GM18502 (cell line): Measurements from ENCODE around the gene CHST3.
"Not testable (repeated sequence)": the region's sequence is repeated elsewhere in the genome, so short reads cannot be mapped to it uniquely, and the experiment has no call there.

Experiments
- ATAC-seq: cut with Tn5 transposase; IDR thresholded peaks from one replicate; pipeline ENCODE4 v1.9.1; 2021; ENCODE audit warnings: mild to moderate bottlenecking; ENCODE audit not compliant: unreplicated experiment, poor library complexity

The CHST3 gene, protein sequence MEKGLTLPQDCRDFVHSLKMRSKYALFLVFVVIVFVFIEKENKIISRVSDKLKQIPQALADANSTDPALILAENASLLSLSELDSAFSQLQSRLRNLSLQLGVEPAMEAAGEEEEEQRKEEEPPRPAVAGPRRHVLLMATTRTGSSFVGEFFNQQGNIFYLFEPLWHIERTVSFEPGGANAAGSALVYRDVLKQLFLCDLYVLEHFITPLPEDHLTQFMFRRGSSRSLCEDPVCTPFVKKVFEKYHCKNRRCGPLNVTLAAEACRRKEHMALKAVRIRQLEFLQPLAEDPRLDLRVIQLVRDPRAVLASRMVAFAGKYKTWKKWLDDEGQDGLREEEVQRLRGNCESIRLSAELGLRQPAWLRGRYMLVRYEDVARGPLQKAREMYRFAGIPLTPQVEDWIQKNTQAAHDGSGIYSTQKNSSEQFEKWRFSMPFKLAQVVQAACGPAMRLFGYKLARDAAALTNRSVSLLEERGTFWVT

DNA sequence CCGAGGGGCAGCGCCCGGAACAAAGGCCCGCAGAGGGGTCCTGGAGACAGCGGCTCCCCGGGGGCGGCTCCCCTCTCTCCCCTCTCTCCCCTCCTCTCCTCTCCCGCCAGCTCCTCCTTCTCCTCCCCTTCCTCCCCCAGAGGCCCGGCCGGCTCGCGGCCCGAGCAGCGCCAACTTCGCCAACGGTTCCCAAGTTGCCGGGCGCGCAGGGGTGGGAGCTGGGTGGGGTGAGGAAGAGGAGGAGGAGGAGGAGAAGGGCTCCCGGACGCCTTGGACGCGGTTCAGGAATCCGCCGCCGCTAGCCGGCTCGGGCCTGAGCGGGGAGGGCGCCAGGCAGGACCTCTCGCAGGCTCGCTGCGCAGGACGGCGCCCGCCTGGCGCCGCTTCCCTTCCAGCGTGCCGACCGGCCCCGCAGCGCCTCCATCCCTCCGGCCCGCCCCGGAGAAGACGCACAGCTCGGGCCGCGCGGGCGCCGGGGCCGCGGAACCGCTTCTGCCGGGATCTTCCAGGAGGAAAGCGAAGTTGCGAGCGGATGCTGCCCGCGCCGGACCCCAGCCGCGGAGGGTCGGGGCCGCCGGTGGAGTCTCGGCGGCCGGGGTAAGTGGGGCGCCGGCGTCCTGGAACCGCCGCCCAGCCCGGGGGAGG is at the start of gene CHST3:
Gene CHST3 (plus strand): TSS at position 298 of the 645 bp plus-strand sequence. CDS start 41,448 bp downstream, outside the sequence.
- ATAC-seq, result no peak

DNA sequence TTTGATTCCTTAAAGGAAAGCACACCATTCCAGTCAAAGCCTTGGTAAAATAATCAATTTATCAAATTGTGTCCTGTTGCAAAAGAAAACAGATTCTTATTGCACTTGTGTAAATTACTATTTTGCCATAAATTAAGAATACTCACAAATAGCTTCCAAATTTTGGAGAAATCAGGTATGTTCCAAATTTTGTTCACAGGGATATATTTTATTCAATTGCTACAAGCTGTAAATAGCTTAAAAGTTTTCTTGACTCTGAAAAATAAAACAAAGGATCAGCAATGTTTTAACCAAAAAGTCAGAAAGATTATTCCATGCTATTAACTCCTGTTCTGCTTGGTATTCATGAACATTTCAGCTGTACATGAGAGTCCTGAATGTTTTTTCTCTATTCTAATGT is 47.4 kb upstream of the CHST3 start:
- ATAC-seq, result no peak

DNA sequence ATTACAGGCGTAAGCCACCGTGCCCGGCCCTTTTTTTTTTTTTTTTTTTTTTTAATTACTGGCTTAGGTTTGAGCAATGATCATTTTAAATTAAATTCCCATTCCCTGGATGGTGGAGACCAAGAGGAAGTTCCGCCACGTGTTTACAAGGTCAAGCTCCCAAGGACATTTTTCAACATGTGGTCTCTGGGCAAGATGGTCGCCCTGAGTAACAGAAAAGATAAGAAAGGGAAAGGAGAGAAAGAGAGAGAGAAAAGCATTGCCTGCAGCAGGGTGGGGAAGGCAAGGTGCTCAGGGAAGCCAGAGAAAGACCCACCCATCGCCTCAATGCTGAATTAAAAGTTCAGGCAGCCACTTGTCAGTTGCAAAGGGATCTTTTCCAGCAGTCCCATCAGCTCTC is 45.2 kb upstream of the CHST3 start:
- no peak for ATAC-seq

DNA sequence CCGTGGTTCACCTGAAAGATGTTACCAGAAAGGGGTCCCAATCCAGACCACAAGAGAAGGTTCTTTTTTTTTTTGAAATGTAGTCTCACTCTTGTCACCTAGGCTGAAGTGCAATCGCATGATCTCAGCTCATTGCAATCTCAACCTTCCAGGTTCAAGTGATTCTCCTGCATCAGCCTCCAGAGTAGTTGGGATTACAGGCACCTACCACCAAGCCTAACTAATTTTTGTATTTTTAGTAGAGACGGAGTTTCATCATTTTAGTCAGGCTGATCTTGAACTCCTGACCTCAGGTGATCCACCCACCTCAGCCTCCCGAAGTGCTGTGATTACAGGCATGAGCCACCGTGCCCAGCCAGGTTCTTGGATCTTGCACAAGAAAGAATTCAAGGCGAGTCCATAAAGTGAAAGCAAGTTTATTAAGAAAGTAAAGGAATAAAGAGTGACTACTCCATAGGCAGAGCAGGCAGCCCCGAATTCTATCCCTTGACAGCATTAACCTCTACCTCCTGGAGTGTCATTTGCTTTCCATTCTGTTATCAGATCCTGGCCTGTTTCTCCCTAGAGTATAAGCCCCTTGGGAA is 44.1 kb upstream of the CHST3 start:
- not testable (repeated sequence) for ATAC-seq

DNA sequence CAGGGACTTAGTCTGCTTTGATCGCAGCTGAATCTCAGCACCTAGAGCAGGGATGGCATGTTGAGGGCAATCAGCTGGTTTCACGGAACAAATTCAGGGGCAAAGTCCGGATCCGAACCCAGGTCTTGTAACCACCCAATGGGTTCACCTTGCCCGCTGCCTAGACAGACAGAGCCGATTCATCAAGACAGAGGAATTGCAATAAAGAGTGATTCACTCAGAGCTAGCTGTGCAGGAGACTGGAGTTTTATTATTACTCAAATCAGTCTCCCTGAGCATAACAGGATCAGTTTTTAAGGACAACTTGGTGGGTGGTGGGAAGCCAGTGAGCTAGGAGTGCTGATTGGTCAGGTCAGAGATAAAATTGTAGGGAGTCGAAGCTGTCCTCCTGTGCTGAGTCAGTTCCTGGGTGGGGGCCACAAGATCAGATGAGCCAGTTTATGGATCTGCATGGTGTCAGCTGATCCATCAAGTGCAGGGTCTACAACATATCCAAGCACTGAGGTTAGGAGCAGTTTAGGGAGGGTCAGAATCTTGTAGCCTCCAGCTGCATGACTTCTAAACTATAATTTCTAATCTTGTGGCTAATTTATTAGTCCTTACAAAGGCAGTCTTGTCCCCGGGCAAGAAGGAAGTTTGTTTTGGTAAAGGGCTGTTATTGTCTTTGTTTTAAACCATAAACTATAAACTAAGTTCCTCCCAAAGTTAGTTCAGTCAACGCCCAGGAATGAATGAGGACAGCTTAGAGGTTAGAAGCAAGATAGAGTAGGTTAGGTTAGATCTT is 43.5 kb upstream of the CHST3 start:
- no peak for ATAC-seq

DNA sequence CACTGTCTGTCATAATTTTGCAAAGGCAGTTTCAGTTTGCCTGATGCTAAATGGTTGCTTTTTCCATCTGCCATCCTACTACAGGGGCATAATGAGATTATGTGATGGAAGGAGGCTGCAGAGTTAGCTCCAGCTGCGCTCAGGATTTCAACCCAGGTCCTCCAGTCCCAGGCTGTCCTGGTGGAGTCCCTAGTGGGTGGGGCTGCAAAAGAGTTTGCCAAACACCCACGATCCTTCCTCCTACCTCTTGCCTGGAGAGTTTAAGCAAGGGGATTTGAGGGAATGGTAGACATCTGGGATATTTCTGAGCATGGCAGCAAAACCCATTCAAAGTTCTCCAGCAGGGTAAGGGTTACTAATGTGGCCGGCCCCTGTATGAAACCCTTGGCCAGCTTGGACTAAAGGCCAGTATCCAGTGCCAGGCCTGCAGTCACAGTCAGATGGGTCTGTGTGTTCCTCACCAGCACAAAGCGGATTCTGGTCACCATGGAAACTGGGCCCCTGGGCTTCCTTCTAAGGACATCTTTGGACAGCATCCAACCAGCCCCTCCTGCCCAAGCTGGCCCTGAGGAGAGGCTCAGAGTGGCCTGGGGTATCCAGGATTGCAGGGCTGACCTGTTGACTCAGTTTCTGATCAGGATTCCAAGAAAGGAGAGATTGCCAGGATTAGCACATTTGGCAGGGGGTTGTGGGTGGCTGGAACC is 42.7 kb upstream of the CHST3 start:
- no peak for ATAC-seq

DNA sequence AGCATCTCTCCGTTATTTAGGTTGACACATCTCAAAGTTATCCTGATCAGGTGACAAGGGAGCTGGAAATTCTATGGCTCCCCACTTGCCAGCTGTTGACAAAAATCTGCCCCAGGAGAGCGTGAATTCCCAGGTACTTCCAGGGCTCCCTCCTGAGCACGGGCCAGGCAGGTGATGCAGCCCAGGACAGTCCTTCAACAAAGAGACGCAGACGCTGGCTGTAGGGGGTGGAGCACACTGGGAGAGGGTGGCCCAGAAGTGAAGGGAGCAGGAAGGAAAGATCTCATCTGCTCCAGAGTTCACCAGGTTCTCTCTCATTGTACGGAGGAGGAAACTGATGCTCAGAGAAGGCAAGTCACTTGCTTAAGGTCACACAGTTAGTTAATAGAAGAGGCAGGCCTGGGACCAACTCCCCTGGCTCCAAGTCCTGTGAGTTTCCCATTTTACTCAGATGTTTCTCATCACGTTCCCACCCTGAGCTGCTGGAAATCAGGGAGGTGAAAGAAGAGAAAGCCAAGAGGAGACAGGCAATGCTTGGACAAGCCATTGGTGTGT is 41.0 kb upstream of the CHST3 start:
- no peak for ATAC-seq

DNA sequence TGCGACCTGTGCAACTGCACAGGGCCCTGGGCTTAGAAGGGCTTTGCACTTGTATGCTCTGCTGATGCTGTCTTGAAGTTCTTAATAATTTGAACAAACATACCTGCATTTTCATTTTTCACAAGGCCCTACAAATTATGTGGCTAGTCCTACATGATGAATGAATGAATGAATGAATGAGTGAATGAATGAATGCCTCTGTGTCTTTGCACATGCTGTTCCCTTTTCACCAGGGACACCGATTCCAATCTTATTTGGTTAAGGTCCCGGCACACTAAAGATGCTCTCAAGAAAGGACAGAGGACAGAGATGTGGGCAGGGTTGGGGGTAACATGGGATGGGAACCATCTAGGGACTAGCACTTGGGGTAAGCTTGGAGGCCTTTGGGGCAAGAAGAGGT is 39.4 kb upstream of the CHST3 start:
- no peak for ATAC-seq

DNA sequence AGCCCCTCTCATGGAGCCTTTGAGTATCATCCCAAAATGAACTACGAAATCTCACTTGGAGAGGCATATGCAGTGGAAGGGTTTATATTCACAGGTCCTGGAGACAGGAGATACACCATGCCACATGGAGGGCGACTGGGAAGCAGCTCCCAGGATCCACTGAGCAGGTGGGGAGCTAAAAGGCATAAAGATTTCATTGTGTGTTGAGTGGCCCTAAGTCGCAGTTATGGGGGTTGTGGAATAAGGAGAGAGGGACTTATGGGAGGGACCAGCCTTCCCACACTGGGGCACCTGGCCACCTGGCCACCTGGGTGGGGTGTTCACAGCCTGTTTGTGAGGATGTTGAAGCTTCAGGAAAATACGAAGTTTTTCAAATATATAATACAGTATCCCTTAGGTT is 37.0 kb upstream of the CHST3 start:
- ATAC-seq, result no peak

DNA sequence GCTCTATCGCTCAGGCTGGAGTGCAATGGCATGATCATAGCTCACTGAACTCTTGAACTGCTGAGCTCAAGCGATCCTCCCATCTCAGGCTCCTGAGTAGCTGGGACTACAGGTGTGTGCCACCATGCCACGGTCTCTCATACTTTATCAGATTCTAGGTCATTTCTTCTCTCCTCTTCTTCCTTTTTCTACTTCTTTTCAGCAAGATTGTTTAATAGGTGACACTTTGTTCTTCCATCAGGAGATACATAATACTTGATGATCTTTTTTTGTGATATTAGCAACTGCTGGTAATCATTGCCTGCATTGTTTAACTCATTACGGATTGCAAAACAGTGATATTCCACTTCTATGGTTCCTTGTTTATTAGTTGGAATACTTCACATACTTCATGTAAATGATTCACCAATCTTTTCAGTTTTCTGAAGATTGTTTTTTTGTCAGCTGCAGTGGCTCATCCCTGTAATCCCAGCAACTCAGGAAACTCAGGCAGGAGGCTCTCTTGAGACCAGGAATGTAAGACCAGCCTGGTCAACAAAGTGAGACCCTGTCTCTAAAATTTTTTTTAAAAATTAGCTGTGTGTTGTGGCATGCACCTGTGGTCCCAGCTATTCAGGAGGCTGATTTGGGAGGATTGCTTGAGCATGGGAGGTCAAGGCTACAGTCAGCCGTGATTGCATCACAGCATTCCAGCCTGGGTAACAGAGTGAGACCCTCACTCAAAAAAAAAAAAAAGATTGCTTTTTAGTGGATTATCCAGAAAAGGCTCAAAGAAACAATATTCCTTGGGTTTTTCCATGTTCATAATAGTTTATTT is 36.2 kb upstream of the CHST3 start:
- no peak for ATAC-seq

DNA sequence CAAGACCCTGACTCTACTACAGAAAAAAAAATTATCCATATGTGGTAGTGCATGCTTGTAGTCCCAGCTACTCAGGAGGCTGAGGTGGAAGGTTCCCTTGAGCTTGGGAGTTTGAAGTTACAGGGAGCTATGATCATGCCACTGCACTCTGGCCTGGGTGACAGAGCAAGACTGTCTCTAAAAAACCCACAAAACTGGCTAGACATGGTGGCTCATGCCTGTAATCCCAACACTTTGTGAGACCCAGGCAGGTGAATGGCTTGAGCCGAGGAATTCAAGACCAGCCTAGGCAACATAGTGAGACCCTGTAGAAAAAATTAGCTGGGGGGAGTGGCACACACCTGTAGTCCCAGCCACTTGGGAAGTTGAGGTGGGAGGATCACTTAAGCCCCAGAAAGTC is 32.9 kb upstream of the CHST3 start:
- ATAC-seq, result no peak

DNA sequence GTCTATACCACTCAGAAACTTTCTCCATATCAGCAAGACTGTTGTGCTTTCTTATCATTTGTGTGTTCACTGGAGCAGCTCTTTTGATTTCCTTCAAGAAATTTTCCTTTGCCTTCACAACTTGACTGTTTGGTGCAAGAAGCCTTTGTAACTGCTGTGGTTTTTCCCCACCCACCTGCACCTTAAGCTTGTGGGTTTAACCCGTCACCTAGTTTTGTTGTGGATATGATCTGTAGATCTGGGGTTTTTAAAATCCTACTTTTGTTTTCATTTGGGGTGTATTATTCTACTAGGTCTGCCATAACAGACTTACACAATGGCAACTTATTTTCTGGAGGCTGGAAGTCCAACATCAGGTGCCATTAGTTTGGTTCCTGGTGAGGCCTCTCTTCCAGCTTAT is 30.5 kb upstream of the CHST3 start:
- ATAC-seq, result no peak

DNA sequence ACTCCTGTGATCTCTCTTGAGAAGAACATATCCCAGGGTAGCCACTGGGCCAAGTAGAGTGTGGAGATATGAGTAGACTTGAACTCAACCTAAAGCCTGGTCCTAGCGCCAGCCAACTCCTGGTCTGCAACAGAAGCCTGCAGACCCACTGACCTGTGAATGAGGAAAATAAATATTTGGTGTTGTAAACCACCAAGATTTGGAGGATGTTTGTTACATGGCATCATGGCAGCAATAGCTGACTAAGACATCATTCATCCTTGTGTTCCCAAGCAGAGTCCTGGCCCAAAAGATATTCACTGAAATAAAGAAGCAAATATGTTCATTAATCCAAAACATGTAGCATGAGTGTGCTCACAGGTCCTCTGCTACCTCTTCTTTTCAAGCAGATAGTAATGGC is 26.0 kb upstream of the CHST3 start:
- ATAC-seq, result no peak

DNA sequence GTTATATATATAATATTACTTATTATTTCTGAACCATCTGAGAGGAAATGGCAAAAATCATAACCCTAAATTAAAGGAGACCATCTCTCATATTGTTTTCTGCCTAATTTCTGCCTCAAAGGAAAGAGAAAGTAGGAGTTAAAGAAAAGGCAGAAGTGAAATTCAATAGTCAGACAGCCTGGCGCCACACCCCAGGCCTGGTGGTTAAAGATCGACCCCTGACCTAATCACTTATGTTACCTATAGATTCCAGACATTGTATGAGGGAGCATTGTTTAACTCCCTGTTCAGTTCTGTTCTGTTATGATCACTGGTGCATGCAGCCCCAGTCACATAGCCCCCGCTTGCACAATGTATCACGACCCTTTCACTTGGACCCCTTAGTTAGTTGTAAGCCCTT is 24.9 kb upstream of the CHST3 start:
- ATAC-seq, result no peak

DNA sequence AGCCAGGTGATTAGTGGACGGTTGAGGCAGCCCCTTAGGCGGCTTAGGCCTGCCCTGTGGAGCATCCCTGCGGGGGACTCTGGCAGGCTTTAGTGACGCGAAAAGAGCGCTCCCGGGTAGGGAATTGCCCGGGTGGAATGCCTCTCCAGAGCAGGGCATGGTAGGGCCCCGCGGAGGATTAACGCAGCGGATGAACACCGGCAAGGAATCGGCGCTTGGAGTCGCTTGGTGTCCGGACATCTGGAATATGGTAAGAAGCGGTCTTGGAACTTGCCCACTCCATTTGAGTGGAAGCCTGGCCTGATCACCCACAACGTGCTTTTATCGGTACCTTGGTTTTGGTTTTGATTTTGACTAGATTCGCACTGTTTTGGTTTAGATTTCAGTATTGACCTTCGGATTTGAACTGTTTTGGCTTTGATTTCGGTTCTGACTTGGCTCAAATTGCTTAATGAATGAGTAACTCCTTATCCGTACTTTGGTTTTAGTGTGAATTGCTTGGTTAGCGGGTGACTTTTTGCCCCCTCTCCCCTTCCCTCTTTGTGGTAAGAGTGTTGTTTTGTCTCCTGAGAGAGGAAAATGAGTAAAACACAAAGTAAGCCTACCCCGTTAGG is 24.2 kb upstream of the CHST3 start:
- ATAC-seq, result no peak

DNA sequence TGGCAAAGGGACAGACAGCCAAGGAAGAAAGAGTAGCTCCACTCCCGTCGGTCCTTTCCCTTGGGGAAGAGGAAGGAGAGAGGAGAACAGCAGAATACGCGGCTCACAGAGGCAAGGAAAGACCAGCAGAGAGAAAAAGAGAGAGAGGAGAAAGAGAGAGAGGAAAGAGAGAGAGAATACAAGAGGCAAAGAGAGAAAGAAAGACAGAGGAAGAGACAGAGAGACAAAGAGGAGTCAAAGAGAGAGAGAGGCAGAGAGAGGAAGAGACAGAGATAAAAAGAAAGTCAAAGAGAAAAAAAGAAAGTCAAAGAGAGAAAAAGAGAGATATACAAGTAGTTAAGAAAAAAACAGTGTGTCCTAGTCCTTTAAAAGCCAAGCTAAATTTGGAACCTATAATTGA is 23.4 kb upstream of the CHST3 start:
- no peak for ATAC-seq

DNA sequence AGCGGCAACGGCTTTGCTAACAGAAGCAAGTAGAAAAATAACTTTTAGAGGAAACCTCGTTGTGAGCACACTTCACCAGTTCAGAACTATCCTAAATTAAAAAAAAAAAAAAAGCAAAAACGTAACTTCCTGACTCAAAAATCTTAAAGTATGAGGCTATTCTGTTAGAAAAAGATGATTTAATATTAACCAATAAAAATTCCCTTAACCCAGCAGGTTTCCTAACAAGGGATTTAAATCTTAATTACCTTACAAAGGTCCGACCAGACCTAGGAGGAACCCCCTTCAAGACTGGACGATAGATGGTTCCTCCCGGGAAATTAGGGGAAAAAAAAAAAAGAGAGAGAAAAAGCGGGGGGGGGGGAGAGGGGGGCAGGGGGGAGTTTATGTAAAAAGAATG is 22.9 kb upstream of the CHST3 start:
- ATAC-seq, result no peak

DNA sequence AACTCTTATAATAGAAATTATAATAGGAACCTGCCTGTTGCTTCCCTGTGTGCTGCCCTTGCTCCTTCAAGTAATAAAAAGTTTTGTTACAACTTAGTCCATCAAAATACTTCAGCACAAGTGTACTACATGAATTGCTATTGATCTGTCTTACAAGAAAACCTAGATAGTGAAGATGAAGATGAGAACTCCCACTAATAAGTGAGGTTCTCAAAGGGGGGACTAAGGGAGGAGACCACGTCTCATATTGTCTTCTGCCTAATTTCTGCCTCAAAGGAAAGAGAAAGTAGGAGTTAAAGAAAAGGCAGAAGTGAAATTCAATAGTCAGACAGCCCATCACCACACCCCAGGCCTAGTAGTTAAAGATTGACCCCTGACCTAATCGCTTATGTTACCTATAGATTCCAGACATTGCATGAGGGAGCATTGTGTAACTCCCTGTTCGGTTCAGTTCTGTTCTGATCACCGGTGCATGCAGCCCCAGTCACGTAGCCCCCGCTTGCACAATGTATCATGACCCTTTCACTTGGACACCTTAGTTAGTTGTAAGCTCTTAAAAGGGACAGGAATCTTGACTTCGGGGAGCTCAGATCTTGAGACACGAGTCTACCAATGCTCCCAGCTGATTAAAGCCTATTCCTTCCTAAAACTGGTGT is 18.2 kb upstream of the CHST3 start:
- no peak for ATAC-seq
